IPS-NIHi7 (cell line): ENCODE results near the gene MATCAP1.

Experiments used
- DNase-seq: peaks from one replicate; pipeline ENCODE4 v3.0.0; 2012; ENCODE audit warnings: mixed read lengths; ENCODE audit errors: extremely low spot score

Gene MATCAP1

DNA sequence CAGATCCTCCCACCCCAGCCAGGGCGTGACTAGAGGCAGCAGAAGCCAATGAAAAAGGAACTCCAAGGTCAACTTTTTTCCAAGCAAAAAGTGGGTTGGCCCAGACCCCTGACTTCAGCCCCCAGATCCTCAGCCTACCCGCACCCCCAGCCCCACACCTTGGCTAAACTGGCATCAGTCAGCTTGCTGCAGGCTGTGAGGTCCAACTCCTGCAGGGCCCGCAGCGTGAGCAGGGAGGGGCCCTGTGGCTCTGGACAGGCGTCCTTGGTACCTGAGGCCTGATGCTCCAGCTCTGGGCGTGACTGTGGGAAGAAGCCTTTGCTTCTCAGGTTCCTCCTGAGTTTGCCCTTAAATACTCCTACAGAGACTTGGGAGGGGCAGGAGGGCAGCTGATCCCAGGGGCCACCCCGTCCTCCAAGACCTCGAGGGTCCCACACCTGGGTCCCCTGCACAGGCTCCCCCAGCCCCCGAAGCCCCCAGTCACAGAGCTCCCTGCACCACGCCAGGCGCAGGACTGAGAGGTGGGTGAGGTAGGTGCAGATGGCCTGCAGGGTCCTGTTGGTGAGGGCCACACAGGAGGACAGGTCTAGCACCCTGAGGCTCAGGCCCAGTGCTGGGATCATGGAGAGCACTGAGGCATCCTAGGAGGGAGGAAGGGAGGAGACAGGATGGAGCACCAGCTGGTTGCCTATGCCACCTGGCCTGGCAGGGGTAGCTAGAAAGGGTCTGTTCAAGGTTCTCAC lies 24.6 kb upstream of the MATCAP1 start:
- no peak for DNase-seq

DNA sequence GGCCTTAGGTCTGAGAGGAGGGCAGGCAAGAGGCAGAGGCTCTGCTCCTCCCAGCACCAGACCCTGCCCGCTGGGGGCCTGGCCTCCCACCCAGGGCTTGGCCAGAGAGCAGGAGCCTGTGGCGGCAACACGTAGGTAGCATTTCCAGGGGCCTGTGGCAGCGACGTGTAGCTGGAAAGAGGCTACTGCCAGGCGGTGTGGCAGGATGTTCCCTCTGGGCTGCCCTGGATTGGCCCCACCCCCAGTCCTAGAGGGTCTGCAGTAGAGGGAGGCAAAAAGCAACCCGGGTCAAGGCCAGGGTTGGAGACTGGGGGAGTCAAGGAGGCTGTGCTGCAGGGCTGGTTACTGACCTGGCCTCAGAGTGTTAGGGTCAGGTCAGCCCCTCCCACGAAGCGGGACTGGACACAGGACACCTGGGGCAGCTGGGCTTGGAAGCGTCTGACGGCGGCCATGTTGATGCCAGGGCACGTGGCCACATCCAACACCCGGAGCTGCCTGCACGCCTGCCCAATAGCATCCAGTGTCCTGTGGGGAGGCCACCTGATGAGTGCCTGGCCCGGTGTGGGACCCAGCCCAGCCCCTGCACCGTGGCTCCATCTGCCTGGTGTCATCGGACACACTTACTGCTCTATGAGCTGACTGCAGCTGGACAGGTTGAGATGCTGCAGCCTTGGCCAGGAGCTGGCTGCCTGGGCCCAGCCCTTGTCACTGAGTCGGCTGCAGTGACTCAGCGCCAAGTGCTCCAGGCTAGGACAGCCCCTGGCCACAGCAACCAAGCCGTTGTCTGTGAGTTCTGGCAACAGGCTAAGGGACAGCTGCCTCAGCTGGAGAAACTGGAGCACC lies 23.7 kb upstream of the MATCAP1 start:
- DNase-seq, result peak; percentile 19

- DNase-seq, result no peak
Measured at GRCh38 chr16:67206838-67207248, 23.1 kb upstream of the MATCAP1 start.

DNA sequence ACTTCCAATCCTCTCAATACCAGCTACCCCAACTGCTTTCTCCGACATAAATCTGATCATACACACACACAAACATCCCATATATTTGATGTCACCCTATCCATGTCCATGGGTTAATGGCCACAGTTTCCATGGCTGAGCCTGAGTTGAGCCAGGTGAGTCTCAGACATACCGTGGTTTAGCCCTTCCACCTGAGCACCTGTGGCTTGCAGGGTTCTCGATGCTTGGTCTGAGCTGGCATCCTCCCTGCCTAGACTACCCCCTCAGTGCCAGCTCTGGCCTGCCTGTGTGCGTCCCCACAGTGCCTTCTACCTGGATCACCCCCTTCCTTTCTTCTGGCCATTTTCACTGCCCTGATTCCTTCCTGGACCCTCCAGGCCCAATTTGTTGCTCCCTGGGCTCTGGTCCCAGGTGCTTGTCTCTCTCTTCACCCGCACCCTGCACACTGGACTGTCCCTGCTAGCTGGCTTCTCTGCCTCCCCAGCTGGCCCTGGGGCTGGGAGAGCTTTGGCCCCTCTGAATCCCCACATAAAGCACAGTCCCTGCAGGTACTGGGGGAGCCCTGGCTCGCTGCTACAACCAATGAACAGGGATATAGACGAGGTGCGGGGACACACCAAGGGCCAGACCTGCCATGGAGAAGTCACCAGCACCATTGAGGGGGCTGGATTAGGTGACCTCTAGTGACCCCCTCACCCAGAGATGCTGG lies 22.5 kb upstream of the MATCAP1 start:
- no peak for DNase-seq

DNA sequence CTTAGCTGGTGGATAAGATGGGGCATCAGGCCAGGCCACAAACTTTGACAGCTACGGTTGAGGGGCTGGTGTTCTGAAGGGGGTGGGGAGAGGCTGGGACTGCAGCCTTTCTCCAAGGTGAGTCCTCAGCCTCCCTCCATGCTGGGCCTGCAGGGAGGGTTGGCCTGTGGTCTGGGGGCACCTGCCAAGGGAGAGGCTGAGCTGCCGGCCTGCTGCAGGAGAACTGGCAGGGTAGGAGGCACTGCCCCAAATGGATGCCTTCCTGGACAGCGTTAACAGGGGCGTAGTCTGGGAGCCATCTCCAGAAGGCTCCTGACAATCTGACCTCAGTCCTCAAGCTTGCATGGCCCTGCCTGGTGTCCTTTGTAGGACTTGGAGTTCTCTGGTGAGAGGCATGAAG lies 20.3 kb upstream of the MATCAP1 start:
- DNase-seq, result no peak

DNA sequence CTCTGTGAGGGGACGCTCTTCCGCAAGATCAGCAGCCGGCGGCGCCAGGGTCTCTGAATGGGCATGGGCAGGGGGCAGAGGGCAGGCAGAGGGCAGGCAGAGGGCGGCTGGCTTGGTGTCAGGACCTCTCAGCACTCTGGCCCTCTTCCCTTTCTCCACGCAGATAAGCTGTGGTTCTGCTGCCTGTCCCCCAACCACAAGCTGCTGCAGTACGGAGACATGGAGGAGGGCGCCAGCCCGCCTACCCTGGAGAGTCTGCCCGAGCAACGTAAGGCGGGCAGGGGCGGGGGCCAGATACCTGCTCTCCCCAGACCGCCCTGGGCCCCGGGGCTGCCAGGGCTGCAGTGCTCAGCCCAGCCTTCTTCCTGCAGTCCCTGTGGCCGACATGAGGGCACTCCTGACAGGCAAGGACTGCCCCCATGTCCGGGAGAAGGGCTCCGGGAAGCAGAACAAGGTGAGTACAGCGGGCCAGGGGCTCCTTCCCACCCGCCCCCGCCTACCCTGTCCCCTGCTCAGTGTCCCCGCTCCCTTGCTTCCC lies 19.3 kb upstream of the MATCAP1 start:
- no peak for DNase-seq

- no peak for DNase-seq
Measured at GRCh38 chr16:67202426-67202825, 18.7 kb upstream of the MATCAP1 start.

DNA sequence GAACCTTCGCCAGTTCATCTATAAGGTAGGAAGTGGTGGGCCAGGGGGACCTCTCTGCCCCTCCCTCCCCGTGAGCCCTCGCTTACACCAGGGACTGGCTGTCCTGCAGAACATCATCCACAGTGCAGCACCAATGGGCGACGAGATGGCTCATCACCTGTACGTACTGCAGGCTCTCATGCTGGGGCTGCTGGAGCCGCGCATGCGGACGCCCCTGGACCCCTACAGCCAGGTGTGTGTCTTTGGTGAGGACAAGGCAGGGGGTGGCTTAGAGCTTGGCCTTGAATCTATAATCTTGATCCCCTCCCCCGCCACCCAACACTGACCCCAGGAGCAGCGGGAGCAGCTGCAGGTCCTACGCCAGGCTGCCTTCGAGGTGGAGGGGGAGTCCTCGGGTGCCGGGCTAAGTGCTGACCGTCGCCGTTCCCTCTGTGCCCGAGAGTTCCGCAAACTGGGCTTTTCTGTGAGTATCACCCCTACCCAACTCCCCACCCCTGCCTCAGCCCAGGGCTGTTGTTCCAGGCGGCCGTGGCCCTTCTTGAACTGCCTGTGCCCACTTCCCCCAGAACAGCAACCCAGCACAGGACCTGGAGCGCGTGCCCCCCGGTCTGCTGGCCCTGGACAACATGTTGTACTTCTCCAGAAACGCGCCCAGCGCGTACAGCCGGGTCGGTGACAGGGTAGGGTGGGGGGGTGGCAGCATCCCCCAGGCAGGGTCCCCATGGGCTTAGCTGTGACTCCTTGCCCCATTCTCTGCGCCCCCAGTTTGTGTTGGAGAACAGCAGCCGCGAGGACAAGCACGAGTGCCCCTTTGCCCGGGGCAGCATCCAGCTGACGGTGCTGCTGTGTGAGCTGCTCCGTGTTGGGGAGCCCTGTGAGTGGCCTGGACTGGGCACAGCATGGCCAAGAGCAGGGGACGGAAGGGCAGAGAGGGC lies 17.9 kb upstream of the MATCAP1 start:
- DNase-seq, result no peak

GRCh38 chr16:67200491-67200890 lies 16.7 kb upstream of the MATCAP1 start:
- DNase-seq, result no peak

GRCh38 chr16:67199808-67200198 lies 16.0 kb upstream of the MATCAP1 start:
- DNase-seq, result peak; percentile 84

- DNase-seq, result peak; percentile 91
Measured at GRCh38 chr16:67199011-67199807, 15.4 kb upstream of the MATCAP1 start, which contains the start of gene ELMO3. TSS of gene ELMO3 (plus strand) at chr16:67199131. CDS start at chr16:67199327, 196 bp downstream.

- DNase-seq, result peak; percentile 72
Measured at GRCh38 chr16:67198238-67198734, 14.5 kb upstream of the MATCAP1 start.

DNA sequence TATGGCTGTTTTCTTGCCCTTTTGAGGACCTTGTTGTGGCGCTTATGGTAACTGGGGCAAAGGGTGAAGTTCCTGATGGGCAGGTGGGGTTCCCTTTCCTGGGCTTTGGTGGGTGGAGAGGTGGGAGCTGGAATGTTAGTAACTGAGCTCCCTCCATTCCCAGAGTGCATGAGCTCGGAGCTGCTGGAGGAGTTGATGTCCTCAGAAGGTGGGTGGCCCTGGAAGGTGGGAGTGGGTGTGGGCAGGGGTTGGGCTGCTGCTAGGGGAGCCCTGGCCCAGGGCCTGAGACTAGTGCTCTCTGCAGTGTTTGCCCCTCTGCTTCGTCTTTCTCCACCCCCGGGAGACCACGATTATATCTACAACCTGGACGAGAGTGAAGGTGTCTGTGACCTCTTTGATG lies 13.9 kb upstream of the MATCAP1 start:
- no peak for DNase-seq

DNA sequence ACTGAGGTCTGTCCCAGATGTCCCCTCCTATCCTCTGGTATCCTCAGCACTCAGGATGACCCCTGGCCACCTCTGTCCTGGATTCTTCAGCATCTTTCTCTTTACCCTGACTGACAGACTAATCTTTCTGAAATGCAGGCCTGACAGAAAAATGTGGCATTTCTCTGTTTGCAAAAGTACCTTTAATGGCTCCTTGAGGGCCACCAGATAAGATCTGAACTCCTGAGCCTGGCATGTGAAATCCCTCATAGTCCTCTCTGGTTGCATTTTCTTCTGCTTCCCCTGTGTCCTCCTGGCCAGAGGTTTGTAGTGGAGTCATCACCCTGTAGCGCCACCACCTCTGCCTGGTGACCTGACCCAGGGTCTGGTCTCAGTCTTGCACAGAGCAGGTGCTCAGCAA lies 13.1 kb upstream of the MATCAP1 start:
- DNase-seq, result no peak

- no peak for DNase-seq
Measured at GRCh38 chr16:67195676-67196075, 11.9 kb upstream of the MATCAP1 start.

GRCh38 chr16:67194260-67194659 lies 10.5 kb upstream of the MATCAP1 start:
- no peak for DNase-seq

GRCh38 chr16:67193536-67193935 lies 9.8 kb upstream of the MATCAP1 start:
- no peak for DNase-seq

DNA sequence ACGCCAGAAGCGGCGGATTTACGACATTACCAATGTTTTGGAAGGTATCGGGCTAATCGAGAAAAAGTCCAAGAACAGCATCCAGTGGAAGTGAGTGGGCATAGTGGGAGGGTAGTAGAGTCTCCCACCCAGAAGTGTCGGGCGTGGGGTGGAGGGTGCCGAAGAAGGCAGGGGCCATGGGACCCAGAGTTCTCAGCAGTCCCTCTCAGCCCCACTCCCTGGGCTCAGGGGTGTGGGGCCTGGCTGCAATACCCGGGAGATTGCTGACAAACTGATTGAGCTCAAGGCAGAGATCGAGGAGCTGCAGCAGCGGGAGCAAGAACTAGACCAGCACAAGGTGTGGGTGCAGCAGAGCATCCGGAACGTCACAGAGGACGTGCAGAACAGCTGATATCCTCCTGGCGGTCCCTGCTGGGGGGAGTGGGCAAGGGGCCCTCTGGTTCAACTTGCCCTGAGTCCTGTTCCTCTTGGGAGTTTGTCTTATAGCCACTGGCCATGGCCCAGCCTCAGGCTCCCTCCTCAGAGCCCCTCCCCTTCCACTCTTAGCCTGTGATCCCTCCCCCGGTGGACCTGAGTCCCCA lies 9.1 kb upstream of the MATCAP1 start:
- DNase-seq, result no peak

DNA sequence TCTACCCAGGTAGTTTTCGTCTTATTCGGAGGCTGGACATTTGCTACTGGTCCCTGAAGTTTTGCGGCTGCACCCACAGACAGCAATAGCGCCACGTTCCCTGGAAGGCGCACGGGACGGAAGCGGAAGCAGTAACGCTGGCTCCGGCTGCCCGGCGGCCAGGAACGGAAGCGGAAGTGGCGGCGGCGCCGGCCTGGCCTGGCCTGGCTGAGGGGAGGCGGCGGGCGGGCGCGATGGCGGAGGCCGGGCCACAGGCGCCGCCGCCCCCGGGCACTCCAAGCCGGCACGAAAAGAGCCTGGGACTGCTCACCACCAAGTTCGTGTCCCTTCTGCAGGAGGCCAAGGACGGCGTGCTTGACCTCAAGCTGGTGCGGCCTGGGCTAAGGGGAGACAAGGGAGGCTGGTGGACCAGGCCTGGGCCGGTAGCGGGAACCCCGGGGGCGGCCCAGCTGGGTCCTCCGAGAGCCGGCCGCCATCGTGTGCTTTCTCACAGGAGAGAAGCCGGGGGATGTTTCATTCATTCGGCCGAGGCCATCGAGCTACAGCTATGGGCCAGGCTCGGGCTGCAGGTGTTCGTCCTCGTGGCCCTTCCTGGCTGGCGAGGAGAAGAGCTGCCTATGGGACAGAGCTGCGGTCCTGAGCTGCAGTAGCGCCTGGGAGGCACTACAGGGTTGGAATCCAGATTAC lies 8.4 kb upstream of the MATCAP1 start, which contains the start of gene E2F4:
TSS of gene E2F4 (plus strand) at position 161 of the 687 bp plus-strand sequence. CDS start at position 234, 73 bp downstream.
- DNase-seq, result peak; percentile 88
